ENCODE measurements around the gene PIM2. TPM values are rescaled to one million over a fixed set of nuclear protein-coding genes. Genes with fewer than 3 reads are reported as not detected.

Gene PIM2
- total RNA-seq, result 11.5 TPM

GRCh38 chrX:48918643-48919340, at the start of gene PIM2:
PIM2 (minus strand) TSS chrX:48919024; CDS start chrX:48918834, 190 bp downstream.

GRCh38 chrX:48957477-48957826, 38.6 kb upstream of the PIM2 start, which contains the start of gene OTUD5:
OTUD5 (minus strand) TSS chrX:48957607; CDS start chrX:48957570, 37 bp downstream.

GRCh38 chrX:48911412-48912182, 7.2 kb downstream of the PIM2 start, which contains the start of gene SLC35A2:
SLC35A2 (minus strand) TSS chrX:48911646; CDS start chrX:48911636, 10 bp downstream.

GRCh38 chrX:48897625-48898306, 21.1 kb downstream of the PIM2 start, which contains the start of the genes PQBP1 and TIMM17B:
PQBP1 (plus strand) TSS chrX:48897930; CDS start chrX:48898510, 580 bp downstream.
TIMM17B (minus strand) TSS chrX:48897768; CDS start chrX:48897749, 19 bp downstream.

Small RNA genes within 50 kb of the gene (small RNA-seq; reads per million reads assigned to genes)
- gene RNU6-722P, result not detected

Other genes with a start within 250 kb of the PIM2 start
- gene WAS, start 235.2 kb downstream of the PIM2 start, total RNA-seq, result 0.69 TPM
- 3.0 TPM for gene SUV39H1, start 222.3 kb downstream of the PIM2 start, total RNA-seq
- not detected for gene GLOD5, start 157.3 kb downstream of the PIM2 start, total RNA-seq
- not detected for gene GATA1, start 132.4 kb downstream of the PIM2 start, total RNA-seq
- gene HDAC6, start 117.0 kb downstream of the PIM2 start, total RNA-seq, result 87.2 TPM
- gene ERAS, start 92.5 kb downstream of the PIM2 start, total RNA-seq, result 0.92 TPM
- gene PCSK1N, start 83.4 kb downstream of the PIM2 start, total RNA-seq, result 157 TPM
- gene TIMM17B, start 21.3 kb downstream of the PIM2 start, total RNA-seq, result 30.0 TPM
- gene PQBP1, start 21.1 kb downstream of the PIM2 start, total RNA-seq, result 40.1 TPM
- gene SLC35A2, start 7.4 kb downstream of the PIM2 start, total RNA-seq, result 12.5 TPM
- gene OTUD5, start 38.6 kb upstream of the PIM2 start, total RNA-seq, result 29.3 TPM
- 4.2 TPM for gene KCND1, start 52.8 kb upstream of the PIM2 start, total RNA-seq
- 38.8 TPM for gene GRIPAP1, start 83.2 kb upstream of the PIM2 start, total RNA-seq
- 13.6 TPM for gene TFE3, start 124.3 kb upstream of the PIM2 start, total RNA-seq
- 3.5 TPM for gene CCDC120, start 140.0 kb upstream of the PIM2 start, total RNA-seq
- 11.5 TPM for gene PRAF2, start 155.0 kb upstream of the PIM2 start, total RNA-seq
- gene WDR45, start 160.9 kb upstream of the PIM2 start, total RNA-seq, result 23.8 TPM
- 22.4 TPM for gene GPKOW, start 204.7 kb upstream of the PIM2 start, total RNA-seq
- 2.8 TPM for gene MAGIX, start 243.7 kb upstream of the PIM2 start, total RNA-seq